HepG2 (cell line): ENCODE measurements around the gene PRR23A.

Experiments used
- CTCF ChIP-seq: sonication (generic); formaldehyde crosslinking; IDR thresholded peaks from 2 replicates; pipeline ENCODE4 v1.5.0; 2020; ENCODE audit warnings: mild to moderate bottlenecking, missing genetic modification reagents, moderate library complexity
- POLR2A ChIP-seq, 2 experiments: IDR thresholded peaks; 2 replicates each; pipeline ENCODE4 v1.6.1; 2011; ENCODE audit warnings: low read depth in 2 of 2, low read length in 2 of 2, mild to moderate bottlenecking in 1 of 2, moderate library complexity in 1 of 2; ENCODE audit not compliant: insufficient read depth in 1 of 2
- ZNF362 ChIP-seq: sonication (generic); formaldehyde crosslinking; IDR thresholded peaks from 2 replicates; pipeline ENCODE4 v1.4.0; 2020; ENCODE audit warnings: missing genetic modification reagents, mild to moderate bottlenecking, borderline replicate concordance
- ZNF510 ChIP-seq: sonication (generic); formaldehyde crosslinking; IDR thresholded peaks from 2 replicates; pipeline ENCODE4 v1.4.0; 2020; ENCODE audit warnings: low read depth, mild to moderate bottlenecking, missing genetic modification reagents

- TF ChIP-seq POLR2A (IDR thresholded peaks at IDR 0.05; ENCODE audit: insufficient read depth in 1 of 2, low read depth in 2 of 2, low read length in 2 of 2) = no peak
- no peak for TF ChIP-seq ZNF362 (CRISPR knock-in tag)
- no peak for TF ChIP-seq ZNF510 (CRISPR knock-in tag)
- no peak for TF ChIP-seq CTCF (CRISPR knock-in tag)
Observed at GRCh38 chr3:139037478-139037877, 31.4 kb upstream of the PRR23A start.
